Memory B cell (primary cell): Measurements from ENCODE around the gene HMHB1.

Source experiments
- ATAC-seq: fragments of 150-1000 bp; cut with Tn5 transposase; 2 replicates; pipeline ENCODE4 v1.10.0; 2021; ENCODE audit warnings: low read depth, mild to moderate bottlenecking, moderate library complexity
- DNase-seq, 2 donors: peaks; one replicate each; pipeline ENCODE4 v3.0.0; 2022; ENCODE audit warnings: low spot score in 2 of 2
- H3K27ac Mint-ChIP-seq: one replicate; pipeline ENCODE4 v1.8.0; 2022; ENCODE audit warnings: mild to moderate bottlenecking, moderate library complexity, mixed read lengths
- H3K27me3 Mint-ChIP-seq: one replicate; pipeline ENCODE4 v1.8.0; 2022; ENCODE audit warnings: mixed read lengths
- H3K36me3 Mint-ChIP-seq: one replicate; pipeline ENCODE4 v1.8.0; 2022; ENCODE audit warnings: mild to moderate bottlenecking, mixed read lengths
- H3K4me1 Mint-ChIP-seq: one replicate; pipeline ENCODE4 v1.8.0; 2022; ENCODE audit warnings: mixed read lengths
- H3K4me3 Mint-ChIP-seq: one replicate; pipeline ENCODE4 v1.8.0; 2022; ENCODE audit warnings: mild to moderate bottlenecking, moderate library complexity, mixed read lengths
- H3K9me3 Mint-ChIP-seq: one replicate; pipeline ENCODE4 v1.8.0; 2022; ENCODE audit warnings: mixed read lengths

HMHB1 gene

DNA sequence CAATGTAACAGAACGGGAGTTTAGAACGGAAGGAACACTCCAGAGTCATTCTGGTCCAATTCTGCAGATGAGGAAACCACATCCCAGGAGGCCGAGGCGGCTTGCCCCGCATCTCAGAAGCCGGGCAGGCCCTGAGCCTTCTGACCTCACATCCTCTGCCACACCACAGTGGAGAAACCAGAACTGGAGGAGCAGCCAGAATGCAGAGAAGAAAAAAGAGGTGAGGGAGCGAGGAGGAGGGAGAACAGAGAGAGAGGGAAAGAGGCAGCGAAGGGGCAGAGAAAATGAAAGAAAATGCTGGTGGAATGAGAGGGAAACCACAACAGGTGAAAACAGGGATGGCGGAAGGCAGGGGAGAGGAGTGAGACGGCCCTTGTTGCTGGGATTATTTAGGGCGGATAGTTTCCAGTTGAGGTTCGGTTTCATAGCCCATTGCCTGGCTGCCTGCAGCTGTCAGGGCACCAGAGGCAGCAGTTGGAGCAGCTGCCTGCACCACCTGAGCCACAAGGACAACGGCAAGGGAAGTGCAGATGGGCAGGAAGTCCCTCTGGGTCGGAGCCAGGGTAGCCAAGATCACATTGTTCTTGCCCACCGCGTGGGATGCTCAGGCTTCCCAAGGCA is at the start of gene HMHB1:
TSS of gene HMHB1 (plus strand) at position 77 of the 621 bp plus-strand sequence.
- peak within 1 kb of the TSS; percentile 54 for H3K4me3 Mint-ChIP-seq
- H3K9me3 Mint-ChIP-seq: no peaks in the 10 kb centered on the region
- peaks cover 8% of the 10 kb centered on the region for H3K4me1 Mint-ChIP-seq
- peaks cover 2% of the 10 kb centered on the region for H3K27me3 Mint-ChIP-seq
- no peak within 1 kb of the TSS for H3K27ac Mint-ChIP-seq
- no peak for DNase-seq
- H3K36me3 Mint-ChIP-seq: no peaks in the 10 kb centered on the region
- no peak for ATAC-seq

GRCh38 chr5:143762636-143763220 is 49.2 kb upstream of the HMHB1 start:
- H3K27ac Mint-ChIP-seq: no peak overlapping the region
- peaks cover 6% of the 10 kb centered on the region for H3K27me3 Mint-ChIP-seq
- peaks cover 3% of the 10 kb centered on the region for H3K9me3 Mint-ChIP-seq
- no peak for DNase-seq
- no peaks in the 10 kb centered on the region for H3K36me3 Mint-ChIP-seq
- no peak for ATAC-seq
- H3K4me3 Mint-ChIP-seq: no peak overlapping the region
- H3K4me1 Mint-ChIP-seq: peaks cover 6% of the 10 kb centered on the region

GRCh38 chr5:143767162-143767561 is 44.8 kb upstream of the HMHB1 start:
- Mint-ChIP-seq H3K27me3 (peaks cover 3% of the 10 kb centered on the region), H3K4me1 (no peaks in the 10 kb centered on the region), H3K9me3 (peaks cover 3% of the 10 kb centered on the region), H3K4me3 (no peak overlapping the region), H3K36me3 (no peaks in the 10 kb centered on the region), H3K27ac (no peak overlapping the region)
- DNase-seq (no peak), ATAC-seq (no peak)

- Mint-ChIP-seq H3K36me3 (no peaks in the 10 kb centered on the region), H3K4me1 (no peaks in the 10 kb centered on the region), H3K27me3 (peaks cover 3% of the 10 kb centered on the region), H3K27ac (no peak overlapping the region), H3K9me3 (no peaks in the 10 kb centered on the region), H3K4me3 (no peak overlapping the region)
- ATAC-seq (no peak), DNase-seq (no peak)
Observed at GRCh38 chr5:143769026-143769786, 42.8 kb upstream of the HMHB1 start.

DNA sequence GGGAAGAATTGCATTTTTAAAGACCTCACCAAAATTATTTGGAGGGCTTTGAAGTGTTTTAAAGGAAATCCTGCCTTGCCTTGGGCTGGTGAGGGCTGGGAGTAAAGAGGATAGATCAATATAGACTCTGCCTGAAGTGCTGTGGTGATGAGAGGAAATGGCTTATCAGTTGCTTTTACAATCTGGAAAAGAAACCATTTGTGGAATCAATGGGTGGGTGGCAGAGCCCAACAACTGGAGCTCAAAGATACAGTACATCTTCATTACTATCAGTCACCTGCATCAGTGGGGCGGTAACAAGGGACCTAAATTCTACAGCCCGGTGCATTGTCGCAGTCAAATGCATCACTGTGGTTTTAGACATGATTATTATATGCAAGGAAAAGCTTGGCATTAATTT is 41.5 kb upstream of the HMHB1 start:
- Mint-ChIP-seq H3K4me3 (no peak overlapping the region), H3K36me3 (no peaks in the 10 kb centered on the region), H3K4me1 (no peaks in the 10 kb centered on the region), H3K27ac (no peak overlapping the region), H3K9me3 (no peaks in the 10 kb centered on the region), H3K27me3 (peaks cover 3% of the 10 kb centered on the region)
- no peak for ATAC-seq
- no peak for DNase-seq

DNA sequence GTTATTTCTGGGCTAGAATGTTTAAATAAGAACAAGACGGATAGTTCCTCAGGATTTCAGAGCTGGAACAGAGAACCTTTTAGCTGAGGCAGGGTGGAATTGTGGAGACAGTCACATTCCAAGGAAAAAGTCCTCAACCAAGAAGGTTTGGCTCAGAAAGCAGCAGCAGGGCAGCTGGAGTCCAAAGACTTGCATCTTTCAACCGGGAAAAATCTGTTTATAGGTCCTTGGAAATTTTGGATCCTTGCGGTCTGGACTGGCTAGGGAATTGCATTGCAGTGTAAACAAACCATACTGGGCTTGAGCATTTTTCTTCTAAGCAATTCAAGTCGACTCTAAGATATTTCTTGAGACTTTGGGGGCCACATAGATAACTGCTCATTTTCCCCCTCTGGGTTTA is 40.8 kb upstream of the HMHB1 start:
- peaks cover 3% of the 10 kb centered on the region for H3K27me3 Mint-ChIP-seq
- H3K36me3 Mint-ChIP-seq: no peaks in the 10 kb centered on the region
- no peak overlapping the region for H3K4me3 Mint-ChIP-seq
- DNase-seq: no peak
- no peak for ATAC-seq
- no peaks in the 10 kb centered on the region for H3K4me1 Mint-ChIP-seq
- no peaks in the 10 kb centered on the region for H3K9me3 Mint-ChIP-seq
- no peak overlapping the region for H3K27ac Mint-ChIP-seq

DNA sequence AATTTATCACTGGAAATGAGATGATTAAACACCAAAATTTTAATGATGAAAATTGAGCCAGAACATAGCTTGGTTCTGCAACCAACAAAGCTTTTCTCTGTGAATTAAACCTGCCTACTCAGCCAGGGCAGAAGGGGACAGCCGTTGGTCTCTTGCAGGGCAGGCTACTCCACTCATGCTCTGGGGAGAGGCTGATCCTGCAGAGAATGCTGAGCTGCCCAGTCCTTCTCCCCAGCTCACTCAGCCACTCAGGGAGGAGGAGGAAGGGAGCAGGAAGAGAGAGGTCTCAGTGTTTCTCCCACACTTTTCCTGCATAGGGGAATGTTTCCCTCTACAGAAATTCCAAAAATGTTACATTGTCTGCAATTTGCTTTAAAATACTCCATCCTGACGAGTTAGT is 40.4 kb upstream of the HMHB1 start:
- no peaks in the 10 kb centered on the region for H3K36me3 Mint-ChIP-seq
- H3K4me1 Mint-ChIP-seq: no peaks in the 10 kb centered on the region
- H3K9me3 Mint-ChIP-seq: no peaks in the 10 kb centered on the region
- H3K4me3 Mint-ChIP-seq: no peak overlapping the region
- peaks cover 3% of the 10 kb centered on the region for H3K27me3 Mint-ChIP-seq
- ATAC-seq (no peak), DNase-seq (no peak)
- H3K27ac Mint-ChIP-seq: no peak overlapping the region

DNA sequence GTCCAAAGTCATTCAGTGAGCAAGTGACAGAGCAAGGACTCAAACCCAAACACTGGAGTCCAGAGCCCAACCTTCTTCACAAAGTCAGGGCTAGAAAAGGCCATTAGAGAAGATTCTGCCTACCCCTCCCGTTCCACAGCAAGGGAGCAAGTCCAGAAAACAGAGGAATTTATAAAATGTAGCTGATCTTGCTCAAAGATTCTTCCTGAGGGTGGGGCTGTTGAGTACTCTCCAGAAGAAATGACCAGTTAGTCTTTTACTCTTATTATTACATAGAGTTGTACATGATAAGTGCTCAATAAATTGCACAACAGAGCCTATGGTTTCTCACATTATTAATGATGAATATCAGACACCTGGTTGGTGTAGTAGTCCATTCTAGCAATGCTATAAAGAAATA is 39.3 kb upstream of the HMHB1 start:
- no peak for DNase-seq
- Mint-ChIP-seq H3K36me3 (no peaks in the 10 kb centered on the region), H3K27ac (no peak overlapping the region), H3K4me3 (no peak overlapping the region), H3K9me3 (no peaks in the 10 kb centered on the region), H3K4me1 (no peaks in the 10 kb centered on the region), H3K27me3 (peaks cover 1% of the 10 kb centered on the region)
- ATAC-seq: no peak

DNA sequence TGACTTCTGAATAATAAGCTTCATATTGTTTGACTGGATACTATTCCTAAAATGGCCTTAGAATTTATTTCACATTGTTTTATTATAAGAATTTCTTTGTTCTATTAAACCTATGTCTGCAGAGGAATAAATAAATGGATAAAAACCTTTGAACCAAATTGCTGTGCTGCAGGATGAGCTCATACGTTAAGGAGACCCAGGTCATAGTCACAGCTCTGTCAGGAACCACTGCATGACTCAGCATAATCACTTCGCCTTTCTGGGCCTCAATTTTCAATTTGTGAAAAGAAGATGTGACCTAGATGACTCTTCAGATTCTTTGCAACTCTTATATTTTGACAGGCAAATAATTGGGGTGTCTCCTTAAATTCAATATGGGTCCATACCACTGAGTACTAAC is 36.7 kb upstream of the HMHB1 start:
- H3K27ac Mint-ChIP-seq: no peak overlapping the region
- H3K36me3 Mint-ChIP-seq: no peaks in the 10 kb centered on the region
- peaks cover 3% of the 10 kb centered on the region for H3K9me3 Mint-ChIP-seq
- H3K4me1 Mint-ChIP-seq: no peaks in the 10 kb centered on the region
- ATAC-seq (no peak), DNase-seq (no peak)
- H3K4me3 Mint-ChIP-seq: no peak overlapping the region
- no peaks in the 10 kb centered on the region for H3K27me3 Mint-ChIP-seq

- Mint-ChIP-seq H3K4me3 (no peak overlapping the region), H3K9me3 (peaks cover 3% of the 10 kb centered on the region), H3K27me3 (no peaks in the 10 kb centered on the region), H3K27ac (no peak overlapping the region), H3K4me1 (no peaks in the 10 kb centered on the region), H3K36me3 (no peaks in the 10 kb centered on the region)
- no peak for ATAC-seq
- DNase-seq: no peak
Observed at GRCh38 chr5:143776951-143777350, 35.0 kb upstream of the HMHB1 start.

GRCh38 chr5:143779506-143779905 is 32.5 kb upstream of the HMHB1 start:
- no peaks in the 10 kb centered on the region for H3K27me3 Mint-ChIP-seq
- no peak overlapping the region for H3K27ac Mint-ChIP-seq
- no peaks in the 10 kb centered on the region for H3K4me1 Mint-ChIP-seq
- DNase-seq: no peak
- ATAC-seq: no peak
- H3K4me3 Mint-ChIP-seq: no peak overlapping the region
- no peaks in the 10 kb centered on the region for H3K36me3 Mint-ChIP-seq
- peaks cover 5% of the 10 kb centered on the region for H3K9me3 Mint-ChIP-seq

GRCh38 chr5:143781993-143782520 is 29.9 kb upstream of the HMHB1 start:
- Mint-ChIP-seq H3K4me1 (no peaks in the 10 kb centered on the region), H3K27ac (no peak overlapping the region), H3K4me3 (no peak overlapping the region), H3K9me3 (peaks cover 8% of the 10 kb centered on the region), H3K36me3 (no peaks in the 10 kb centered on the region), H3K27me3 (no peaks in the 10 kb centered on the region)
- no peak for ATAC-seq
- DNase-seq: no peak

GRCh38 chr5:143782588-143783386 is 29.2 kb upstream of the HMHB1 start:
- H3K27me3 Mint-ChIP-seq: no peaks in the 10 kb centered on the region
- H3K4me1 Mint-ChIP-seq: no peaks in the 10 kb centered on the region
- ATAC-seq (no peak), DNase-seq (no peak)
- no peak overlapping the region for H3K27ac Mint-ChIP-seq
- H3K9me3 Mint-ChIP-seq: peaks cover 8% of the 10 kb centered on the region
- H3K36me3 Mint-ChIP-seq: no peaks in the 10 kb centered on the region
- H3K4me3 Mint-ChIP-seq: no peak overlapping the region

GRCh38 chr5:143788401-143788800 is 23.6 kb upstream of the HMHB1 start:
- H3K27ac Mint-ChIP-seq: no peak overlapping the region
- peaks cover 5% of the 10 kb centered on the region for H3K9me3 Mint-ChIP-seq
- no peaks in the 10 kb centered on the region for H3K36me3 Mint-ChIP-seq
- H3K27me3 Mint-ChIP-seq: no peaks in the 10 kb centered on the region
- H3K4me3 Mint-ChIP-seq: no peak overlapping the region
- DNase-seq (no peak), ATAC-seq (no peak)
- peaks cover 10% of the 10 kb centered on the region for H3K4me1 Mint-ChIP-seq
